ENCODE results near the gene CYS1.

The CYS1 gene

GRCh38 chr2:10089565-10090190, 9.5 kb upstream of the CYS1 start:
- no peak for DNase-seq

GRCh38 chr2:10087360-10087759, 7.1 kb upstream of the CYS1 start:
- no peaks in the 10 kb centered on the region for H3K9me3 ChIP-seq (ENCODE audit: severe bottlenecking)
- H3K27ac ChIP-seq: no peak overlapping the region
- H3K27me3 ChIP-seq (ENCODE audit: insufficient read depth, low read depth, severe bottlenecking): no peaks in the 10 kb centered on the region
- no peak overlapping the region for H3K4me3 ChIP-seq (ENCODE audit: low read depth, low read length)
- no peak for DNase-seq
- H3K36me3 ChIP-seq: no peaks in the 10 kb centered on the region
- TF ChIP-seq CTCF (IDR thresholded peaks at IDR 0.05; ENCODE audit: low read depth, low read length): no peak

More at GRCh38 chr2:10089565-10090190, 9.5 kb upstream of the CYS1 start:
- Histone ChIP-seq H3K27me3 (ENCODE audit: insufficient read depth, low read depth, severe bottlenecking) (no peaks in the 10 kb centered on the region), H3K4me3 (ENCODE audit: low read depth, low read length) (no peak overlapping the region), H3K27ac (no peak overlapping the region), H3K9me3 (ENCODE audit: severe bottlenecking) (no peaks in the 10 kb centered on the region), H3K36me3 (no peaks in the 10 kb centered on the region)
- TF ChIP-seq CTCF (IDR thresholded peaks at IDR 0.05; ENCODE audit: low read depth, low read length): no peak

- Histone ChIP-seq H3K27ac (no peak overlapping the region), H3K36me3 (no peaks in the 10 kb centered on the region), H3K9me3 (ENCODE audit: severe bottlenecking) (no peaks in the 10 kb centered on the region), H3K27me3 (ENCODE audit: insufficient read depth, low read depth, severe bottlenecking) (no peaks in the 10 kb centered on the region), H3K4me3 (ENCODE audit: low read depth, low read length) (no peak overlapping the region)
- TF ChIP-seq CTCF (IDR thresholded peaks at IDR 0.05; ENCODE audit: low read depth, low read length): no peak
- DNase-seq: no peak
Measured at GRCh38 chr2:10086950-10087349, 6.7 kb upstream of the CYS1 start.

- H3K27ac ChIP-seq: no peak overlapping the region
- no peak for DNase-seq
- peaks cover 3% of the 10 kb centered on the region for H3K27me3 ChIP-seq (ENCODE audit: insufficient read depth, low read depth, severe bottlenecking)
- no peak for TF ChIP-seq CTCF (IDR thresholded peaks at IDR 0.05; ENCODE audit: low read depth, low read length)
- no peaks in the 10 kb centered on the region for H3K36me3 ChIP-seq
- no peaks in the 10 kb centered on the region for H3K9me3 ChIP-seq (ENCODE audit: severe bottlenecking)
- no peak overlapping the region for H3K4me3 ChIP-seq (ENCODE audit: low read depth, low read length)
Measured at GRCh38 chr2:10085668-10086059, 5.5 kb upstream of the CYS1 start.

GRCh38 chr2:10085043-10085667, 4.9 kb upstream of the CYS1 start:
- no peaks in the 10 kb centered on the region for H3K9me3 ChIP-seq (ENCODE audit: severe bottlenecking)
- H3K27me3 ChIP-seq (ENCODE audit: insufficient read depth, low read depth, severe bottlenecking): peaks cover 3% of the 10 kb centered on the region
- TF ChIP-seq CTCF (IDR thresholded peaks at IDR 0.05; ENCODE audit: low read depth, low read length): no peak
- DNase-seq: no peak
- H3K27ac ChIP-seq: no peak overlapping the region
- H3K4me3 ChIP-seq (ENCODE audit: low read depth, low read length): no peak overlapping the region
- no peaks in the 10 kb centered on the region for H3K36me3 ChIP-seq
